PFSK-1 (cell line): ENCODE data around the gene DCUN1D3.

Experiments used
- FOXP2 ChIP-seq: optimal IDR thresholded peaks from 2 replicates; pipeline ENCODE3; 2011; ENCODE audit warnings: borderline replicate concordance, control low read depth, inconsistent platforms; ENCODE audit not compliant: insufficient read depth; ENCODE audit errors: extremely low read length, extremely low read depth
- POLR2AphosphoS5 ChIP-seq: IDR thresholded peaks from 2 replicates; pipeline ENCODE4 v1.6.1; 2012; ENCODE audit warnings: low read depth, mild to moderate bottlenecking, control low read depth, low read length, moderate library complexity
- SIN3A ChIP-seq: IDR thresholded peaks from 2 replicates; pipeline ENCODE4 v1.6.1; 2012; ENCODE audit warnings: mild to moderate bottlenecking, low read length, moderate library complexity, borderline replicate concordance; ENCODE audit not compliant: insufficient read depth
- TAF1 ChIP-seq: IDR thresholded peaks from 2 replicates; pipeline ENCODE4 v1.6.1; 2012; ENCODE audit warnings: low read length, control low read depth, borderline replicate concordance; ENCODE audit not compliant: insufficient read depth
- TF ChIP-seq, protein P1 (sequence below), 2 experiments: IDR thresholded peaks; 2 replicates each; pipeline versions ENCODE4 v1.6.1 to v1.8.0; 2011 to 2012; ENCODE audit warnings: low read depth in 2 of 2, low read length in 2 of 2, control low read depth in 1 of 2, inconsistent platforms in 1 of 2, mild to moderate bottlenecking in 1 of 2, moderate library complexity in 1 of 2; ENCODE audit not compliant: insufficient read depth in 1 of 2

The DCUN1D3 gene

GRCh38 chr16:20866145-20866772 is 33.9 kb downstream of the DCUN1D3 start:
- TF ChIP-seq, protein P1, sequence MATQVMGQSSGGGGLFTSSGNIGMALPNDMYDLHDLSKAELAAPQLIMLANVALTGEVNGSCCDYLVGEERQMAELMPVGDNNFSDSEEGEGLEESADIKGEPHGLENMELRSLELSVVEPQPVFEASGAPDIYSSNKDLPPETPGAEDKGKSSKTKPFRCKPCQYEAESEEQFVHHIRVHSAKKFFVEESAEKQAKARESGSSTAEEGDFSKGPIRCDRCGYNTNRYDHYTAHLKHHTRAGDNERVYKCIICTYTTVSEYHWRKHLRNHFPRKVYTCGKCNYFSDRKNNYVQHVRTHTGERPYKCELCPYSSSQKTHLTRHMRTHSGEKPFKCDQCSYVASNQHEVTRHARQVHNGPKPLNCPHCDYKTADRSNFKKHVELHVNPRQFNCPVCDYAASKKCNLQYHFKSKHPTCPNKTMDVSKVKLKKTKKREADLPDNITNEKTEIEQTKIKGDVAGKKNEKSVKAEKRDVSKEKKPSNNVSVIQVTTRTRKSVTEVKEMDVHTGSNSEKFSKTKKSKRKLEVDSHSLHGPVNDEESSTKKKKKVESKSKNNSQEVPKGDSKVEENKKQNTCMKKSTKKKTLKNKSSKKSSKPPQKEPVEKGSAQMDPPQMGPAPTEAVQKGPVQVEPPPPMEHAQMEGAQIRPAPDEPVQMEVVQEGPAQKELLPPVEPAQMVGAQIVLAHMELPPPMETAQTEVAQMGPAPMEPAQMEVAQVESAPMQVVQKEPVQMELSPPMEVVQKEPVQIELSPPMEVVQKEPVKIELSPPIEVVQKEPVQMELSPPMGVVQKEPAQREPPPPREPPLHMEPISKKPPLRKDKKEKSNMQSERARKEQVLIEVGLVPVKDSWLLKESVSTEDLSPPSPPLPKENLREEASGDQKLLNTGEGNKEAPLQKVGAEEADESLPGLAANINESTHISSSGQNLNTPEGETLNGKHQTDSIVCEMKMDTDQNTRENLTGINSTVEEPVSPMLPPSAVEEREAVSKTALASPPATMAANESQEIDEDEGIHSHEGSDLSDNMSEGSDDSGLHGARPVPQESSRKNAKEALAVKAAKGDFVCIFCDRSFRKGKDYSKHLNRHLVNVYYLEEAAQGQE (IDR thresholded peaks at IDR 0.05; ENCODE audit: insufficient read depth in 1 of 2, low read depth in 2 of 2, low read length in 2 of 2) = no peak
- TF ChIP-seq TAF1 (no peak), FOXP2 (no peak), POLR2AphosphoS5 (no peak), SIN3A (no peak)

GRCh38 chr16:20865420-20866131 is 34.6 kb downstream of the DCUN1D3 start:
- TF ChIP-seq POLR2AphosphoS5 (no peak), SIN3A (no peak), TAF1 (no peak), FOXP2 (no peak)
- TF ChIP-seq, protein P1 (IDR thresholded peaks at IDR 0.05; ENCODE audit: insufficient read depth in 1 of 2, low read depth in 2 of 2, low read length in 2 of 2) = no peak

GRCh38 chr16:20862162-20862960 is 37.8 kb downstream of the DCUN1D3 start:
- no peak for TF ChIP-seq FOXP2
- TF ChIP-seq TAF1 = no peak
- TF ChIP-seq SIN3A = no peak
- TF ChIP-seq, protein P1 (IDR thresholded peaks at IDR 0.05; ENCODE audit: insufficient read depth in 1 of 2, low read depth in 2 of 2, low read length in 2 of 2) = no peak
- no peak for TF ChIP-seq POLR2AphosphoS5

DNA sequence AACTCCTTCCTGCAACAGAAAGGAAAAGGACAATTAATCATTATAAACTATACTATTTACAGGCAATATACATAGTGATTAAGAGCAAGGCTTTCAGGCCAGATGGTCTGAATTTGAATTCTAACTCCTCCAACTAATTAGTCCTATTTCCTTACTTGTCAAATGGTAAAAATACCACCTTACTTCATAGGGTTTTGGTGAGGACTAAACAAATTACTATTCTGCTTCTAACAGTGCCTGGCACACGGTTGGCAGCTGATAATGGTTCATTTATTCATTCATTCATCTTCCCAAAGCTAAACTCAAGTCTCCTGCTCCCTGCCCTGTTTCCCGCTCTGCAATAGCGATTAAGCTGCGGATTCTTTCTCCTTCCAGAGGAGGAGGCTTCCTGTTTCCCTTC is 39.8 kb downstream of the DCUN1D3 start:
- no peak for TF ChIP-seq SIN3A

GRCh38 chr16:20859699-20860098 is 40.5 kb downstream of the DCUN1D3 start:
- no peak for TF ChIP-seq POLR2AphosphoS5
- TF ChIP-seq FOXP2 = no peak
- no peak for TF ChIP-seq SIN3A
- no peak for TF ChIP-seq TAF1
- TF ChIP-seq, protein P1 (IDR thresholded peaks at IDR 0.05; ENCODE audit: insufficient read depth in 1 of 2, low read depth in 2 of 2, low read length in 2 of 2) = no peak
